GM19395 (cell line): ENCODE data around the gene CYP2E1.
"Not testable (repeated sequence)": the region's sequence is repeated elsewhere in the genome, so short reads cannot be mapped to it uniquely, and the experiment has no call there.

Experiments
- ATAC-seq: cut with Tn5 transposase; IDR thresholded peaks from one replicate; pipeline ENCODE4 v1.9.1; 2021; ENCODE audit warnings: mild to moderate bottlenecking, moderate library complexity; ENCODE audit not compliant: unreplicated experiment

Gene CYP2E1

GRCh38 chr10:133526957-133527588 lies at the start of gene CYP2E1:
Gene CYP2E1 (plus strand): TSS chr10:133527363. CDS start chr10:133527396, 33 bp downstream.
- ATAC-seq, result no peak

- ATAC-seq, result no peak
Measured at GRCh38 chr10:133481086-133481643, 46.0 kb upstream of the CYP2E1 start.

GRCh38 chr10:133481657-133482056 lies 45.5 kb upstream of the CYP2E1 start:
- ATAC-seq, result no peak

GRCh38 chr10:133484818-133485217 lies 42.3 kb upstream of the CYP2E1 start:
- ATAC-seq, result no peak

GRCh38 chr10:133487085-133487484 lies 40.1 kb upstream of the CYP2E1 start:
- ATAC-seq, result no peak

- no peak for ATAC-seq
Measured at GRCh38 chr10:133488354-133488753, 38.8 kb upstream of the CYP2E1 start.

GRCh38 chr10:133489816-133490588 lies 37.2 kb upstream of the CYP2E1 start:
- ATAC-seq, result no peak

GRCh38 chr10:133493562-133493961 lies 33.6 kb upstream of the CYP2E1 start:
- ATAC-seq, result not testable (repeated sequence)

- ATAC-seq, result not testable (repeated sequence)
Measured at GRCh38 chr10:133497363-133497762, 29.8 kb upstream of the CYP2E1 start.

- ATAC-seq, result not testable (repeated sequence)
Measured at GRCh38 chr10:133499176-133499575, 28.0 kb upstream of the CYP2E1 start.

GRCh38 chr10:133500897-133501296 lies 26.3 kb upstream of the CYP2E1 start:
- ATAC-seq, result not testable (repeated sequence)

GRCh38 chr10:133509700-133510099 lies 17.5 kb upstream of the CYP2E1 start:
- ATAC-seq, result no peak

- ATAC-seq, result no peak
Measured at GRCh38 chr10:133511408-133511807, 15.8 kb upstream of the CYP2E1 start.

- ATAC-seq, result no peak
Measured at GRCh38 chr10:133511907-133512528, 15.1 kb upstream of the CYP2E1 start.

- ATAC-seq, result no peak
Measured at GRCh38 chr10:133515471-133515870, 11.7 kb upstream of the CYP2E1 start.

- no peak for ATAC-seq
Measured at GRCh38 chr10:133516057-133516456, 11.1 kb upstream of the CYP2E1 start.

GRCh38 chr10:133518517-133518916 lies 8.6 kb upstream of the CYP2E1 start:
- not testable (repeated sequence) for ATAC-seq

GRCh38 chr10:133520193-133520738 lies 6.9 kb upstream of the CYP2E1 start:
- ATAC-seq, result no peak

- no peak for ATAC-seq
Measured at GRCh38 chr10:133523631-133524203, 3.4 kb upstream of the CYP2E1 start.

GRCh38 chr10:133525444-133525843 lies 1.7 kb upstream of the CYP2E1 start:
- no peak for ATAC-seq

GRCh38 chr10:133527771-133528271 lies 658 bp downstream of the CYP2E1 start:
- ATAC-seq, result no peak
